K562 (cell line): Measurements from ENCODE around the gene GRIK1. TPM values are rescaled to one million over a fixed set of nuclear protein-coding genes. Genes with fewer than 3 reads are reported as not detected.
A peak's percentile ranks its signal among the peaks of the same experiment; 100 is the strongest.

Experiments used
- DIDO1 ChIP-seq: fragments of 450-650 bp; IDR thresholded peaks from 2 replicates; pipeline ENCODE4 v1.6.1; 2016; ENCODE audit warnings: low read depth, missing biosample characterization, missing genetic modification characterization
- KLF6 ChIP-seq: fragments of 250-450 bp; sonication (Bioruptor Pico); IDR thresholded peaks from 2 replicates; pipeline ENCODE4 v1.4.0; 2020; ENCODE audit warnings: mild to moderate bottlenecking, moderate library complexity, borderline replicate concordance
- NRF1 ChIP-seq, 2 experiments: fragments of 450-650 bp; IDR thresholded peaks in 1 of 2; conservative IDR thresholded peaks in 1 of 2; 2 replicates each; pipeline ENCODE4 v1.6.1; 2014; ENCODE audit warnings: mild to moderate bottlenecking in 2 of 2
- SPI1 ChIP-seq: IDR thresholded peaks from 2 replicates; pipeline ENCODE4 v1.6.1; 2011; ENCODE audit warnings: low read depth, low read length, control low read depth, borderline replicate concordance
- ZNF785 ChIP-seq: fragments of 250-450 bp; sonication (Bioruptor Pico); IDR thresholded peaks from 2 replicates; pipeline ENCODE4 v1.4.0; 2020; ENCODE audit warnings: mild to moderate bottlenecking
- polyA plus RNA-seq, 8 experiments: library from polyadenylated mRNA; depleted of rRNA in 4 of 8; stranded (reverse) in 5 of 8; unstranded in 3 of 8; fragments of >200 nt; fragmentation: Nextera tagmentation in 2 of 8; fragmentation: Illumina TruSeq in 1 of 8; extraction: Ambion mirVana in 2 of 8; extraction: Trizol in 1 of 8; gene quantifications; 2 replicates each; pipeline versions ENCODE4 v1.2.1 to v1.2.3, GENCODE V29; 2011 to 2014; ENCODE audit warnings: inconsistent platforms in 1 of 8, missing spikeins in 1 of 8
- total RNA-seq, 7 experiments: library from RNA; depleted of rRNA in 6 of 7; stranded (reverse); fragments of >200 nt in 6 of 7; fragmentation: Illumina TruSeq in 2 of 7; extraction: Trizol in 2 of 7; gene quantifications; 2 replicates each; pipeline versions ENCODE4 v1.2.1 to v1.2.3, GENCODE V29; 2011 to 2021; ENCODE audit warnings: low replicate concordance in 1 of 7
- TF ChIP-seq, protein P1 (sequence below): IDR thresholded peaks from 3 replicates; pipeline ENCODE4 v1.6.1; 2011; ENCODE audit warnings: borderline replicate concordance, mild to moderate bottlenecking, moderate library complexity; ENCODE audit not compliant: insufficient read length; ENCODE audit errors: extremely low read depth
- TF ChIP-seq, protein P2 (sequence below): fragments of 450-650 bp; formaldehyde crosslinking; IDR thresholded peaks from 2 replicates; pipeline ENCODE4 v1.4.0; 2020; ENCODE audit warnings: mild to moderate bottlenecking
- TF ChIP-seq, protein P3 (sequence below): fragments of 450-650 bp; IDR thresholded peaks from 2 replicates; pipeline ENCODE4 v1.6.1; 2016; ENCODE audit warnings: low read depth, mild to moderate bottlenecking, moderate library complexity
- TF ChIP-seq, protein P4 (sequence below): fragments of 450-650 bp; IDR thresholded peaks from 2 replicates; pipeline ENCODE4 v1.6.1; 2016; ENCODE audit warnings: mild to moderate bottlenecking

The GRIK1 gene
- total and polyA plus RNA-seq, 9 of the 15 experiments (the other 6 are each of a cell fraction or from before 2014, with no cell fraction given) = 0.17 to 2.8 (median 0.53) TPM

DNA sequence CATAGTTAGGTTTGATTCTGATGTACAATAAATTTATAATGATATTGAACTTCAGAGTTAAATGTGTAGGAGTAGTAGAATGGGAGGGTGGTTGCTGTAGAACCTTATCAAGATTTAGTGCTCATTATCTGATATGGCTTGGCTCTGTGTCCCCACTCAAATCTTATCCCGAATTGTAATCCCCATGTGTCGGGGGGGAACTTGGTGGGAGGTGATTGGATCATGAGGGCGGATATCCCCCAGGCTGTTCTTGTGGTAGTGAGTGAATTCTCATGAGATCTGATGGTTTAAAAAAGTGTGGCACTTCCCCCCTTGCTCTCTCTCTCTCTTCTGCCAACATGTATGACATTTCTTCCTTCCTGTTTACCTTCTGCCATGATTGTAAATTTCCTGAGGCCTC is 265.5 kb downstream of the GRIK1 start (continued):
- TF ChIP-seq, protein P1, sequence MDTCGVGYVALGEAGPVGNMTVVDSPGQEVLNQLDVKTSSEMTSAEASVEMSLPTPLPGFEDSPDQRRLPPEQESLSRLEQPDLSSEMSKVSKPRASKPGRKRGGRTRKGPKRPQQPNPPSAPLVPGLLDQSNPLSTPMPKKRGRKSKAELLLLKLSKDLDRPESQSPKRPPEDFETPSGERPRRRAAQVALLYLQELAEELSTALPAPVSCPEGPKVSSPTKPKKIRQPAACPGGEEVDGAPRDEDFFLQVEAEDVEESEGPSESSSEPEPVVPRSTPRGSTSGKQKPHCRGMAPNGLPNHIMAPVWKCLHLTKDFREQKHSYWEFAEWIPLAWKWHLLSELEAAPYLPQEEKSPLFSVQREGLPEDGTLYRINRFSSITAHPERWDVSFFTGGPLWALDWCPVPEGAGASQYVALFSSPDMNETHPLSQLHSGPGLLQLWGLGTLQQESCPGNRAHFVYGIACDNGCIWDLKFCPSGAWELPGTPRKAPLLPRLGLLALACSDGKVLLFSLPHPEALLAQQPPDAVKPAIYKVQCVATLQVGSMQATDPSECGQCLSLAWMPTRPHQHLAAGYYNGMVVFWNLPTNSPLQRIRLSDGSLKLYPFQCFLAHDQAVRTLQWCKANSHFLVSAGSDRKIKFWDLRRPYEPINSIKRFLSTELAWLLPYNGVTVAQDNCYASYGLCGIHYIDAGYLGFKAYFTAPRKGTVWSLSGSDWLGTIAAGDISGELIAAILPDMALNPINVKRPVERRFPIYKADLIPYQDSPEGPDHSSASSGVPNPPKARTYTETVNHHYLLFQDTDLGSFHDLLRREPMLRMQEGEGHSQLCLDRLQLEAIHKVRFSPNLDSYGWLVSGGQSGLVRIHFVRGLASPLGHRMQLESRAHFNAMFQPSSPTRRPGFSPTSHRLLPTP = no peak
- TF ChIP-seq, protein P2, sequence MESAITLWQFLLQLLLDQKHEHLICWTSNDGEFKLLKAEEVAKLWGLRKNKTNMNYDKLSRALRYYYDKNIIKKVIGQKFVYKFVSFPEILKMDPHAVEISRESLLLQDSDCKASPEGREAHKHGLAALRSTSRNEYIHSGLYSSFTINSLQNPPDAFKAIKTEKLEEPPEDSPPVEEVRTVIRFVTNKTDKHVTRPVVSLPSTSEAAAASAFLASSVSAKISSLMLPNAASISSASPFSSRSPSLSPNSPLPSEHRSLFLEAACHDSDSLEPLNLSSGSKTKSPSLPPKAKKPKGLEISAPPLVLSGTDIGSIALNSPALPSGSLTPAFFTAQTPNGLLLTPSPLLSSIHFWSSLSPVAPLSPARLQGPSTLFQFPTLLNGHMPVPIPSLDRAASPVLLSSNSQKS (CRISPR knock-in tag) = no peak
- TF ChIP-seq ZNF785 (CRISPR knock-in tag) = no peak
- TF ChIP-seq, protein P3, sequence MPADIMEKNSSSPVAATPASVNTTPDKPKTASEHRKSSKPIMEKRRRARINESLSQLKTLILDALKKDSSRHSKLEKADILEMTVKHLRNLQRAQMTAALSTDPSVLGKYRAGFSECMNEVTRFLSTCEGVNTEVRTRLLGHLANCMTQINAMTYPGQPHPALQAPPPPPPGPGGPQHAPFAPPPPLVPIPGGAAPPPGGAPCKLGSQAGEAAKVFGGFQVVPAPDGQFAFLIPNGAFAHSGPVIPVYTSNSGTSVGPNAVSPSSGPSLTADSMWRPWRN = no peak
- TF ChIP-seq SPI1 = no peak
- TF ChIP-seq, protein P4, sequence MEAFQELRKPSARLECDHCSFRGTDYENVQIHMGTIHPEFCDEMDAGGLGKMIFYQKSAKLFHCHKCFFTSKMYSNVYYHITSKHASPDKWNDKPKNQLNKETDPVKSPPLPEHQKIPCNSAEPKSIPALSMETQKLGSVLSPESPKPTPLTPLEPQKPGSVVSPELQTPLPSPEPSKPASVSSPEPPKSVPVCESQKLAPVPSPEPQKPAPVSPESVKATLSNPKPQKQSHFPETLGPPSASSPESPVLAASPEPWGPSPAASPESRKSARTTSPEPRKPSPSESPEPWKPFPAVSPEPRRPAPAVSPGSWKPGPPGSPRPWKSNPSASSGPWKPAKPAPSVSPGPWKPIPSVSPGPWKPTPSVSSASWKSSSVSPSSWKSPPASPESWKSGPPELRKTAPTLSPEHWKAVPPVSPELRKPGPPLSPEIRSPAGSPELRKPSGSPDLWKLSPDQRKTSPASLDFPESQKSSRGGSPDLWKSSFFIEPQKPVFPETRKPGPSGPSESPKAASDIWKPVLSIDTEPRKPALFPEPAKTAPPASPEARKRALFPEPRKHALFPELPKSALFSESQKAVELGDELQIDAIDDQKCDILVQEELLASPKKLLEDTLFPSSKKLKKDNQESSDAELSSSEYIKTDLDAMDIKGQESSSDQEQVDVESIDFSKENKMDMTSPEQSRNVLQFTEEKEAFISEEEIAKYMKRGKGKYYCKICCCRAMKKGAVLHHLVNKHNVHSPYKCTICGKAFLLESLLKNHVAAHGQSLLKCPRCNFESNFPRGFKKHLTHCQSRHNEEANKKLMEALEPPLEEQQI = peak; percentile 87
- no peak for TF ChIP-seq KLF6 (CRISPR knock-in tag)
- no peak for TF ChIP-seq DIDO1 (tag)
- TF ChIP-seq NRF1 (conservative IDR thresholded peaks at IDR 0.05 in 1 of 2, IDR thresholded peaks at IDR 0.05 in 1 of 2) = no peak
